Peyer's patch (tissue), 4 donors: Measurements from ENCODE around the gene SGPP2. TPM values are rescaled to one million over a fixed set of nuclear protein-coding genes. Genes with fewer than 3 reads are reported as not detected.
A peak's percentile ranks its signal among the peaks of the same experiment; 100 is the strongest.

Source experiments
- DNase-seq, 3 donors: peaks; one replicate each; pipeline ENCODE4 v3.0.0-alpha.2; 2017 to 2019
- H3K27ac ChIP-seq, 4 donors: fragments of 200-600 bp; sonication (generic); one replicate each; pipeline ENCODE4 v1.5.1; 2016 to 2019
- H3K27me3 ChIP-seq, 2 donors: fragments of 200-600 bp; sonication (generic); one replicate each; pipeline ENCODE4 v1.5.1; 2019
- H3K36me3 ChIP-seq, 3 donors: fragments of 200-600 bp; sonication (generic); one replicate each; pipeline ENCODE4 v1.5.1; 2016 to 2019
- H3K4me1 ChIP-seq, 4 donors: fragments of 200-600 bp; sonication (generic); one replicate each; pipeline ENCODE4 v1.5.1; 2016 to 2019
- H3K4me3 ChIP-seq, 4 donors: fragments of 200-600 bp; sonication (generic); 1 replicate in 3 of 4; 2 replicates in 1 of 4; pipeline ENCODE4 v1.5.1; 2016 to 2019; ENCODE audit warnings: mild to moderate bottlenecking in 1 of 4
- H3K9me3 ChIP-seq, 4 donors: fragments of 200-600 bp; sonication (generic); one replicate each; pipeline ENCODE4 v1.5.1; 2016 to 2019; ENCODE audit warnings: mild to moderate bottlenecking in 1 of 4
- CTCF ChIP-seq, 6 experiments: fragments of 450-650 bp in 4 of 6; fragments of 200-600 bp in 2 of 6; sonication (generic) in 1 of 6; IDR thresholded peaks; one replicate each; pipeline ENCODE4 v1.5.1; 2017 to 2019; ENCODE audit warnings: antibody characterized with exemption in 6 of 6, mild to moderate bottlenecking in 3 of 6, moderate library complexity in 1 of 6
- POLR2A ChIP-seq, 2 donors: fragments of 450-650 bp; IDR thresholded peaks; one replicate each; pipeline ENCODE4 v1.5.1; 2017; ENCODE audit warnings: antibody characterized with exemption in 2 of 2, mild to moderate bottlenecking in 2 of 2, moderate library complexity in 2 of 2
- total RNA-seq, 4 donors: library from RNA; depleted of rRNA; stranded (reverse); fragments of >200 nt; gene quantifications; one replicate each; pipeline ENCODE4 v1.1.0, GENCODE V29; 2016

The SGPP2 gene
- total RNA-seq, 4 donors from 2014 or later: 10.7 to 50.3 (median 46.9) TPM

GRCh38 chr2:222504719-222505118 lies 80.4 kb downstream of the SGPP2 start:
- H3K27me3 ChIP-seq: no peaks in the 10 kb centered on the region
- TF ChIP-seq POLR2A (IDR thresholded peaks at IDR 0.05): no peak
- H3K27ac ChIP-seq: no peak overlapping the region
- H3K9me3 ChIP-seq: no peaks in the 10 kb centered on the region
- no peak overlapping the region for H3K4me3 ChIP-seq
- no peaks in the 10 kb centered on the region for H3K36me3 ChIP-seq
- H3K4me1 ChIP-seq: peaks cover 0 to 4% (median 0%) of the 10 kb centered on the region in 4 donors
- no peak for DNase-seq

- H3K27ac ChIP-seq: peak overlapping the region in 2 of 4 donors; percentile 58 to 73
Observed at GRCh38 chr2:222506230-222506935, 82.0 kb downstream of the SGPP2 start.

GRCh38 chr2:222514901-222515300 lies 90.6 kb downstream of the SGPP2 start:
- peaks cover 0 to 9% (median 0%) of the 10 kb centered on the region in 4 donors for H3K4me1 ChIP-seq
- H3K36me3 ChIP-seq: no peaks in the 10 kb centered on the region
- no peak overlapping the region for H3K27ac ChIP-seq
- no peak overlapping the region for H3K4me3 ChIP-seq
- TF ChIP-seq CTCF (IDR thresholded peaks at IDR 0.05) (no peak), POLR2A (IDR thresholded peaks at IDR 0.05) (no peak)
- no peaks in the 10 kb centered on the region for H3K9me3 ChIP-seq
- no peaks in the 10 kb centered on the region for H3K27me3 ChIP-seq
- DNase-seq: no peak

More at GRCh38 chr2:222506230-222506935, 82.0 kb downstream of the SGPP2 start:
- H3K27me3 ChIP-seq: no peaks in the 10 kb centered on the region
- H3K36me3 ChIP-seq: no peaks in the 10 kb centered on the region
- H3K4me1 ChIP-seq: peaks cover 0 to 4% (median 0%) of the 10 kb centered on the region in 4 donors
- DNase-seq: no peak
- no peak overlapping the region for H3K4me3 ChIP-seq
- no peak for TF ChIP-seq CTCF (IDR thresholded peaks at IDR 0.05)
- TF ChIP-seq POLR2A (IDR thresholded peaks at IDR 0.05): no peak
- no peaks in the 10 kb centered on the region for H3K9me3 ChIP-seq

GRCh38 chr2:222518570-222519381 lies 94.4 kb downstream of the SGPP2 start:
- TF ChIP-seq POLR2A (IDR thresholded peaks at IDR 0.05) (no peak), CTCF (IDR thresholded peaks at IDR 0.05) (no peak)
- Histone ChIP-seq H3K4me1 (peaks cover 0 to 9% (median 0%) of the 10 kb centered on the region in 4 donors), H3K4me3 (no peak overlapping the region), H3K9me3 (no peaks in the 10 kb centered on the region), H3K27me3 (no peaks in the 10 kb centered on the region), H3K27ac (peak overlapping the region in 2 of 4 donors; percentile 67 to 75), H3K36me3 (no peaks in the 10 kb centered on the region)
- DNase-seq: peak in 2 of 3 donors; percentile 54 to 60

GRCh38 chr2:222521099-222521498 lies 96.8 kb downstream of the SGPP2 start:
- H3K9me3 ChIP-seq: no peaks in the 10 kb centered on the region
- no peak overlapping the region for H3K27ac ChIP-seq
- DNase-seq: no peak
- H3K27me3 ChIP-seq: no peaks in the 10 kb centered on the region
- peaks cover 0 to 9% (median 0%) of the 10 kb centered on the region in 4 donors for H3K4me1 ChIP-seq
- no peak overlapping the region for H3K4me3 ChIP-seq
- H3K36me3 ChIP-seq: peaks cover 0 to 4% (median 0%) of the 10 kb centered on the region in 3 donors
- TF ChIP-seq CTCF (IDR thresholded peaks at IDR 0.05) (no peak), POLR2A (IDR thresholded peaks at IDR 0.05) (no peak)

- no peak for TF ChIP-seq POLR2A (IDR thresholded peaks at IDR 0.05)
- no peak for TF ChIP-seq CTCF (IDR thresholded peaks at IDR 0.05)
- no peak overlapping the region for H3K27ac ChIP-seq
- no peak overlapping the region for H3K4me3 ChIP-seq
- H3K27me3 ChIP-seq: no peaks in the 10 kb centered on the region
- no peaks in the 10 kb centered on the region for H3K9me3 ChIP-seq
- no peak for DNase-seq
- H3K4me1 ChIP-seq: peaks cover 0 to 9% (median 0%) of the 10 kb centered on the region in 4 donors
- H3K36me3 ChIP-seq: peaks cover 0 to 6% (median 0%) of the 10 kb centered on the region in 3 donors
Observed at GRCh38 chr2:222522082-222522481, 97.7 kb downstream of the SGPP2 start.
